ENCODE measurements around the gene ATP10D.
"Not testable (repeated sequence)": the region's sequence is repeated elsewhere in the genome, so short reads cannot be mapped to it uniquely, and the experiment has no call there.

Gene ATP10D

DNA sequence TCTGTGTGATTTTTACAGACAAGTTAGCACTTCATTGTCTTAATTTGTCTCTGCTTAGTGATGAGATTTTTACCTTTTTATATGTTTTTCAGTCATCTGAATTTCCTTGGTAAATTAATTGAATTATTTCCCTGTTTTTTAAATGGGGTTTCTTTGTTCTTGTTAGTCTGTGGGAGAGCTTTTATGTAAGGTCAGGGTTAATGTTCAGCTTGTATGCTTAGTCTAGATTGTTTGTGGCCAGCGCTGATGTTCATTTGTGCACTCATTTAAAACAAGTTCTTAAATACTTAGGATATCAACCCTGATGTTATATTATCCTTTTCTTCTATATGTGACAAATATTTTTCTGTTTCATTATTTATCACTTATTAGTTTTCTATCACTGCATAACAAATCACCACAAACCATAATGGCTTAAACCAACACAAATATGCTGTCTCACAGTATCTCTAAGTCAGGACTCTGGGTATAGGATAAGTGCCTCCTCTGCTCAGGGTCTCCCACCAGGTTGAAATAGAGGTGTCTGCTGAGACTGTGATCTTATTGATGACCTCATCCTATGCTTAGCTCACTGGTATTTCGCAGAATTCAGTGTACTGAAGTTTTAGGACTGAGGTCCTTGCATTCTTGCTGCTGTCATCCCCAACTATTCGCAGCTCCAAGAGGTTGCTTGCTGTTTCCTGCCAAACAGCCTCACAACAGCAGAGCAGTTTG, 53.2 kb downstream of the ATP10D start:
- DNase-seq, result no peak

DNA sequence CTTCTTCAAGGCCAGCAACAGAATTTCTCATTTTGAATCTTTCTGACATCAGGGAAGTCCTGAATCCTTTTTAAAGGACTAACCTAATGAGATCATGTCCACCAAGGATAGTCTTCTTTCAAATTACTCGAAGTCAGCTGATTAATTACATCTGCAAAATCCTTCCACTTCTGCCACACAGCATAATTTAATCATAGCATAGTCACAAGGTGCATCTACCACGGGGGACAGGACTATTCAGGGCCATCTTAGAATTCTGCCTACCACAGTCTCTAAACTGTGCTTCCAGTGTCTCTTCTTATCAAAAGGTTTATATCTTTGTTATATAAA, 53.7 kb downstream of the ATP10D start:
- DNase-seq, result no peak

DNA sequence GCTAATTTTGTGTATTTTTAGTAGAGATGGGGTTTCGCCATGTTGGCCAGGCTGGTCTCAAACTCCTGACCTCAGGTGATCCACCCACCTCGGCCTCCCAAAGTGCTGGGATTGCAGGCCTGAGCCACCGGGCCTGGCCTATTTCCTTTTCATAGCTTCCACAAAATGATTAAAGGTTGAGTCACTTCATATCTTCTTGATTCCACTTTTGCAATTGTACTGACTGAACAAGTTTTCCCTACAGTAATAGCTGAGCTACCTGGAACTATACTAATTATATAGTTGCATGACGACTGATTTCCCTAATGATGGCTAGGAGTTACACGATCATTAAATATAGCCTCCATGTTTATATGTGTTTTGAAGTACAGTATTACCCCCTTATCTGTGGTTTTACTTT, 57.6 kb downstream of the ATP10D start:
- DNase-seq, result not testable (repeated sequence)

- DNase-seq, result peak in 1 of 3 experiments; percentile 32
Observed at GRCh38 chr4:47543331-47543730, 58.3 kb downstream of the ATP10D start.

GRCh38 chr4:47550357-47550756, 65.3 kb downstream of the ATP10D start:
- not testable (repeated sequence) for DNase-seq

DNA sequence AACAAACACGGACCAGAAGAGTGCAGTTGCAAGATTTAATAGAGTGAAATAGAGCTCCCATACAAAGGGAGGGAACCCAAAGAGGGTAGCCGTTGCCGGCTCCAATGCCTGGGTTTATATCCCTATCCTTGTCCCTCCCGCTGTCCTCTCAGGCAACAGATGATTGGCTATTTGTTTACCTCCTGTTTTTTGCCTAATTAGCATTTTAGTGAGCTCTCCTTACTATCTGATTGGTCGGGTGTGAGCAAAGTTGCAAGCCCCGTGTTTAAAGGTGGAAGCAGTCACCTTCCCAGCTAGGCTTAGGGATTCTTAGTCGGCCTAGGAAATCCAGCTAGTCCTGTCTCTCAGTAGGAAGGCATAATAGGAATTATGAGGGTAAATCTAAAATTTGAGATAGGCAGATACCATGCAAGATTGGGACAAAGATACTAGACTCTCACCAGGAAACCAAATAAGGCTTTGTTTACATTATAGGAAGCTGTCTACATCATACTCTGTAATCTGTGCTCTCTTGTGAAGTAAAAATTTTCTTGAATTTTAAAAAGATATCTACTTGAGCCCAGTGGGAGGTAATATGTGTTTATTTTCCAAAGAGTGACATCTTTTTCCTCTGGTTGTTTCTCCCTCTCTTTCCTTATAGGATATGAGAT, 65.9 kb downstream of the ATP10D start:
- DNase-seq, result no peak

DNA sequence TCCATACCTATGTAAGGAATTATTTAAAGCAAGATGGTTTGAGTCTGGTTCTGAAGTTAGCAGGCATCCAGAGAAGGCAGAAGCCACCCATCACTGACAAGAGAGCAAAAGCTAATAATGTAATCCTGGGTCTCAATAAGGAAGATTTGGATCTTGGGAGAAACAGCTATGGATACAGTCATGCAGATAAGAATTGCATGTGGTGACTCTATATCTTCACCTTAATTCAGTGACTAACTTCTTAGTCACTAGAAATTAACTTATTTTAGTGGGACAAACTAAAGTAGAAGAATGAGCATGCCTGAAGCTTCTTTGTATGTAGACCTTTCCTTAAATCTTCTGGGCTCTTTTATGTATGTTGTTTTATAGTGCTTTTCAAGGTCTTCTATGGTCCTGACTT, 66.6 kb downstream of the ATP10D start:
- DNase-seq, result no peak

DNA sequence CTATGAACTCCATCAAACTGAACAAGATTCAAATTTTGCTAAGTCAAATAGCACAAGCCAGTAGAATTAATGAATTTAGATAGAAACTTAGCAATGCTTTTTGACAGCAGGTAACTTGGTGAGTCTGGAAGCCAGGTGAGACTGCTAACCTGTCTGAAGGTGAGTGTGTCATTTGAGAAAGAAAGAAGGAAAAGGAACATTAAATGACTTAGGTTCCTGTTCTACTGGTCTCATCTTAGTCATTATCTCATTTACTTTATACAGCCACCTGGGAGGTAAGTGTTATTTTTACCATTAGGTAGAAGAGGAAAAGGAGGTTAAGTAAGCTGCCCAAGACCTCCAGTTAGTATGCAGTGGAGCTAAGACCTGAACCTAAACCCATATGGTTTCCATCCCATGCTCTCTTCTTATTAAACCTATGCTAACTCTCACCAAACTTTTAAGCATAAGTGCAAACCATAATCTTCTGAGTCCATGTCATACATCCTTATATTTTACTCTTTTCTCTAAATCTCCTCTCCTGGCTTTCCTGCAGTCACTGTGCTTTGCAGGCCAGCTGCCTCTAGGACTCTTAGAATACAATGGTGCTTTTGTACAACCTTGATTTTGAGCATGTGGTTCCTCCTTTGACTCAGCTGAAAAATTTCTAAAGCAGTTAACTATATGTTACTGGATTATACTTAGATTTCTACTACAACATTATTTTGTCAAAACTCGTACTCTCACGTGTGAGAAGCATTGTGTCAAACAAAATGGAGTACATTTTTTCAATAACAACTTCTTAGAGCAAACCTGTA, 68.5 kb downstream of the ATP10D start:
- no peak for DNase-seq

GRCh38 chr4:47555920-47556319, 70.8 kb downstream of the ATP10D start:
- not testable (repeated sequence) for DNase-seq

DNA sequence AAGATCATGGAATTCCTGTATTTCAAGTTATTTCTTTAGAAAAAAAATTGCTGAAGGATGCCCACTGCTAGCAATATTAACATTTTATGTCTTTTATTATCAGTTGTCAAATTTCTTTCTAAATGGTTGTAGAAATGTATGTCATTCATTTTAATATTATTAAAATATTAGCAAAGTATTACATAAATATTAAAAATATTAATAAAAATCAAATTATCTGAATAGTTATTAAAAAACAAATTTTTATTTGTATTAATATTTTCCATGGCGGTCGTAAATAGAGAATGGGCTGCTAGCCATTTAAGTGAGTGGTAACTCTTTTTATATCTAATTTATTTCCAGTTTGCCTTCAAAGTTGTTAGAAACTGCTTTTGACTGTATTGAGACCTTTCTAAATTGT, 72.2 kb downstream of the ATP10D start:
- no peak for DNase-seq

- DNase-seq, result no peak
Observed at GRCh38 chr4:47560682-47561081, 75.6 kb downstream of the ATP10D start.

DNA sequence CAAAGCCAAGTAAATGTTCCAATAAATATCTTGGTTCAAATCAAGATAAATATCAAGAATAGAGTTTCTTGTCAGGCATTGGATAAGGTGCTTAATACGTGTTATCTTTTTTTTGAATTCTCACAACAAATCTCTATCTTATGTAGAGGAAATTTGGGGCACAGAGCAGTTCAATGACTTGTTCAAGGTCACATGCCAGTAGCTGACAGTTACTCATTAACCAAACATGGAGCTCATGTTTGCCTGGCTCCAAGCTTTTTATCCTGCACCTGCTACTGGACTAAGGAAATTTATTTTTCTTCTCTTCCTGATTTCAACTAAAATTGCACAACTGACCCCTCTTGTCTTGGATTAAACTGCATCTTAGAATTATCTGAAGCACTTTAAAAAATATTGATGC, 76.3 kb downstream of the ATP10D start:
- no peak for DNase-seq

GRCh38 chr4:47562297-47562696, 77.2 kb downstream of the ATP10D start:
- DNase-seq, result no peak

- no peak for DNase-seq
Observed at GRCh38 chr4:47566566-47566965, 81.5 kb downstream of the ATP10D start.

DNA sequence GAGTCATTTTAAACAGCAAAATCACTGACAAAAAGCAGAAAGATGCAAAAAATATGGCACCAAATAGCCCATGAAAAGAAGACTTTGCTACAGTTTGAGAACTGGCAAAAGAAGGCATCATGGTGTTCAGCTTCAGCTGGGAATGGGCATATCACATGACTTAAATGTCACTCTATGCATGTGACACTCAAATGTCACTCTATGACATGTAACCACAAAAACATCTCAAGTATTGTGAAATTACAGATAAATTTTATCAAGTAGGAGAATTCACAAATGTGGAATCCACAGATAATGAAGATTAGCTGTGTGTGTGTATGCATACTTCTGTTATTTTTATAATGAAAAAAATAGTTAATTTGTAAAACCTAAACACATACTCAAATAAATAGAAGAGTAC, 81.9 kb downstream of the ATP10D start:
- no peak for DNase-seq

DNA sequence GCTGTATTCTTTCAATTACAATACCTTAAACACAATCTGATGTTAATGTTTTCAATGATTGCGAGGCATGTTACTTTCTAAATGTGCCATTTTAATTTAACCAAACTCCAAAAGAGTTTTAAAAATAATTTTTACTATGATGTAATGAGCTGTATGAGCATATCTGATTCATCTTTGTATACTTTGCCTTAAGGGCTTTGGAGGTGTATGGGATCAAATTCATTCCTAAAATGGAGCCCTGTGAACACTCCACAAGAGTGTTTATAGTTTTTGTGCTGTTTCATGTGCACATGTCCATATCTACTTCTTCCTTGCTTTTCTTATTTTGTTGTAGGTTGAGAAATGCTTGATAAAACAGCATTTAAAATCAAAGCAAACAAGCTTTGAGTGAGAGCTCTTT, 82.4 kb downstream of the ATP10D start:
- no peak for DNase-seq

DNA sequence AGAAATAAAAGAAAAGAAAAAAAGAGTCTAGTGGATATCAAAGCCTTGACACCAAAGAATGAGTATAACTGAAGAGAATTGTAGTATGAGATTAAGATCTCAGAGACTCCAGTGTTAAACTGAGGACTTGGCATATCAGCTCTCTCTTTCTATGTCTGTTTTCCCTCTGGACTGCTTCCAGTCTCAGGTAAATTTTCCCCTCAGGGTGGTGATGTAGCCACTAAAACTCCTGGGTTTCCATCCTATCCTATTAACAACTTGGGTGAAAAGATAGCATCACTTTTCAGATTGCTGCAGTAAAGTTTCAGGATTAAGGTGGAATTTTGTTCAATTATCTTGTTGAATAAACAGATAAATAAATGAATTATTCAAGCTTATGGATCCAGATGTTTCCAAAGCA, 85.7 kb downstream of the ATP10D start:
- DNase-seq, result no peak

DNA sequence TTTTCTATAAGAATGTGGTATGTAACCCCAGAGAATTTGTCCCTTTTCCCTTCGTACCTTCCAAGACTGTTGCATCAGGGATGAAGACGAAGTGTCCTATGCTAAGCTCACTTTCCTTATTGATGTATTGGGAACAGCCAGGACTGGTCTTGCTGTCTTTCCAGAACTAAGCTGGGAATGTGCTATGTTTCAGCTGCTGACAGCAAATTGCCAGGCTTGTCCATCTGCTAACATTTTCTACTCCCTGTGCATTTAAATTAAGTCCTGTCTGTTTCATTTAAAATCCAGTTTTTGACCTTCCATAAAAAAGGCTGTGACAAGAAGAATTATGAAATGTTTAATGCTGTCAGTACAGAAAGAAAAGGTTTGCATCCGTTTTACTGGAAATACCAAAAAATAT, 87.9 kb downstream of the ATP10D start:
- DNase-seq, result no peak

DNA sequence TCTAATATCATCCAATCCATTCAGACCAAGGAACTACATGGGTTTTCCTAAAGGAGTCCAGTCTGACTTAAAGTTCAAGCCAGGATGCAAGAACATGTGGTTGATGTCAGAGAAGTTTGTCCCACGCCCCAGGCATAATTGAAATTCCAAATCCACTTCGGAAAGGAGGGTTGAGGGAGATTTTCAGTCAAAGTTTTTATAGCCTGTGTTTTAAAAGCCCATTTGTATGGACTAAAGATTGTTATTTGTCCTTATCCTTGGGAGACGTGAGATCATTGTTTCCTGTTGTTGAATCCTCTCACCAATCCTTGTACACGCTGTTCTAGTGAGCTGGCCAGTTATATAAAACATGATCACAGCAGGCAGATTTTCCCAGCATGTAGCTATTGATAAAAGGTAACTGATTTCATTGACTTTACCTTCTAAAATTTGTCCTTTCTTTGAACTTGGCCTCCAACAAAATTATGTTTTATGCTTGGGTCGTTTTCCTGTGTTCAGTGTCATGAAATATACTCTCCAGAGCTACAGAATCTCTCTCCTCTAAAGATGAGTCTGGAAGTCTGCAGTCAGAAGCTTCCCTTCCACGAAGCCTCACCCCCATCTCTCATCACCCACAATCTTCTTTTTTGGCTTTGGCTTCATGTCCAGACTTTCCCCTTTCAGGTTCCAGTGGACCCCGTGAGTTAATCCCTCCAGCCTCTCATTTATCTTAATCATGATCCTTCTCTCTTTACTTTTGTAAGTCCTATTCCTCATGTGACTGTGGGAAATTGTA, 92.9 kb downstream of the ATP10D start:
- DNase-seq, result no peak

- no peak for DNase-seq
Observed at GRCh38 chr4:47579235-47579634, 94.2 kb downstream of the ATP10D start.

GRCh38 chr4:47590325-47590724, 105.2 kb downstream of the ATP10D start:
- DNase-seq, result no peak

DNA sequence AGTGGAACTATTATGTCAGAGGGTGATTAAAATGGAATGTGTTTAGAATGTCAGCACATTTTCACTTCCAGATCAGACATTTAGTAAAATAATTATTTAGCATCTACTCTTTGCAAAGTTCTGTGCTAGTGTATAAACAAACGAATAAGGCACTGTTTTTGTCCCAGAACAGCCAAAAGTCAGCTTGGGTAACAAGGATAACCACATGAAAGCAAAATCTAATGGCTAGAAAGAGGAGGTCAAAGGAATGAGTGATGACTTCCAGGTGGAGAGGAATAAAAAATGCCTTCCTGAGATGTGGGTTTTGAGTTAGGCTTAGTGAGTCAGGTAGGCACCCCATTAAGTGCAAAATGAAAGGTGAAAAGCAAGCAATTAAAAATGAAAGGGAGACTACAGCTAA, 112.6 kb downstream of the ATP10D start:
- no peak for DNase-seq

- no peak for DNase-seq
Observed at GRCh38 chr4:47598320-47598719, 113.2 kb downstream of the ATP10D start.
